Keratinocyte (primary cell): Measurements from ENCODE around the gene CIPC. TPM values are rescaled to one million over a fixed set of nuclear protein-coding genes. Genes with fewer than 3 reads are reported as not detected.

ENCODE experiments used
- DNase-seq: peaks from one replicate; pipeline ENCODE4 v3.0.0-alpha.2; 2011; ENCODE audit warnings: low read depth, missing footprints, low spot score
- FAIRE-seq: peaks from 2 replicates; lab custom pipeline; 2011; peaks lifted over from hg19 to GRCh38; lab: Jason Lieb, UNC
- H2AFZ ChIP-seq: 2 replicates; pipeline ENCODE4 v1.6.0; 2012; ENCODE audit warnings: low read length, control low read depth, inconsistent platforms; ENCODE audit not compliant: control insufficient read depth
- H3K27ac ChIP-seq: 2 replicates; pipeline ENCODE4 v1.5.1; 2011; ENCODE audit warnings: low read length; ENCODE audit not compliant: control insufficient read depth, insufficient read depth
- H3K27me3 ChIP-seq: 3 replicates; pipeline ENCODE4 v1.6.0; 2011; ENCODE audit warnings: low read length; ENCODE audit not compliant: control insufficient read depth, insufficient read depth; ENCODE audit errors: extremely low read depth
- H3K36me3 ChIP-seq, 2 experiments: 2 replicates in 1 of 2; 3 replicates in 1 of 2; pipeline ENCODE4 v1.5.1; 2011; ENCODE audit warnings: low read length in 2 of 2, mild to moderate bottlenecking in 1 of 2; ENCODE audit not compliant: control insufficient read depth in 2 of 2, insufficient read depth in 2 of 2; ENCODE audit errors: extremely low read depth in 1 of 2
- H3K4me1 ChIP-seq: 3 replicates; pipeline ENCODE4 v1.5.1; 2011; ENCODE audit warnings: low read length; ENCODE audit not compliant: control insufficient read depth, insufficient read depth; ENCODE audit errors: extremely low read depth
- H3K4me2 ChIP-seq: 3 replicates; pipeline ENCODE4 v1.6.0; 2011; ENCODE audit warnings: low read depth, low read length; ENCODE audit not compliant: control insufficient read depth, insufficient read depth; ENCODE audit errors: extremely low read depth
- H3K4me3 ChIP-seq, 3 experiments: fragments of 200-600 bp in 1 of 3; sonication (generic) in 1 of 3; 2 replicates in 2 of 3; 3 replicates in 1 of 3; pipeline ENCODE4 v1.5.1; 2011 to 2016; ENCODE audit warnings: low read length in 3 of 3, mild to moderate bottlenecking in 3 of 3, control low read depth in 2 of 3, inconsistent platforms in 1 of 3, low read depth in 1 of 3, mixed read lengths in 1 of 3, mixed run types in 1 of 3, moderate library complexity in 1 of 3; ENCODE audit not compliant: control insufficient read depth in 2 of 3, insufficient read depth in 2 of 3; ENCODE audit errors: extremely low read depth in 1 of 3
- H3K79me2 ChIP-seq: 2 replicates; pipeline ENCODE4 v1.6.0; 2012; ENCODE audit warnings: low read length; ENCODE audit not compliant: control insufficient read depth, insufficient read depth
- H3K9ac ChIP-seq: 3 replicates; pipeline ENCODE4 v1.6.0; 2011; ENCODE audit warnings: low read length; ENCODE audit not compliant: control insufficient read depth, insufficient read depth; ENCODE audit errors: extremely low read depth
- H3K9me1 ChIP-seq: 3 replicates; pipeline ENCODE4 v1.6.0; 2011; ENCODE audit warnings: low read length; ENCODE audit not compliant: control insufficient read depth, insufficient read depth; ENCODE audit errors: extremely low read depth
- H3K9me3 ChIP-seq: 2 replicates; pipeline ENCODE4 v1.5.1; 2012; ENCODE audit warnings: low read depth, low read length; ENCODE audit not compliant: control insufficient read depth
- H4K20me1 ChIP-seq: 3 replicates; pipeline ENCODE4 v1.6.0; 2011; ENCODE audit warnings: low read length; ENCODE audit not compliant: control insufficient read depth, insufficient read depth; ENCODE audit errors: extremely low read depth
- EZH2 ChIP-seq: IDR thresholded peaks from one replicate; pipeline ENCODE4 v1.6.1; 2012; ENCODE audit warnings: inconsistent platforms, mild to moderate bottlenecking, low read length, moderate library complexity
- dilution Hi-C: fragments of 300-500 bp; cut with MboI; formaldehyde crosslinking; loops from one replicate; pipeline ENCODE4 v1.7.0; 2020; ENCODE audit warnings: low sequenced_read_pairs; ENCODE audit not compliant: extremely low pct_ligation_motif_present
- polyA plus RNA-seq, 5 experiments: library from polyadenylated mRNA; depleted of rRNA in 3 of 5; stranded (reverse) in 3 of 5; stranded (forward) in 1 of 5; unstranded in 1 of 5; fragments of >200 nt; gene quantifications; 1 replicate in 1 of 5; 2 replicates in 3 of 5; 3 replicates in 1 of 5; pipeline versions ENCODE4 v1.2.1 to v1.2.3, GENCODE V29; 2011 to 2012; ENCODE audit warnings: missing spikeins in 2 of 5, low read depth in 1 of 5, low replicate concordance in 1 of 5
- TF ChIP-seq, protein P1 (sequence below), 3 experiments: IDR thresholded peaks in 1 of 3; conservative IDR thresholded peaks in 1 of 3; optimal IDR thresholded peaks in 1 of 3; 2 replicates in 2 of 3; 3 replicates in 1 of 3; pipeline versions ENCODE3 to v1.5.1; 2011; ENCODE audit warnings: low read length in 3 of 3, mild to moderate bottlenecking in 3 of 3, moderate library complexity in 2 of 3, control low read depth in 1 of 3, inconsistent platforms in 1 of 3; ENCODE audit not compliant: insufficient read depth in 2 of 3; ENCODE audit errors: extremely low read depth in 1 of 3

CIPC gene
- polyA plus RNA-seq, 1 donor (not counting 4 experiments of a cell fraction or from before 2014, with no cell fraction given) = 13.2 TPM

DNA sequence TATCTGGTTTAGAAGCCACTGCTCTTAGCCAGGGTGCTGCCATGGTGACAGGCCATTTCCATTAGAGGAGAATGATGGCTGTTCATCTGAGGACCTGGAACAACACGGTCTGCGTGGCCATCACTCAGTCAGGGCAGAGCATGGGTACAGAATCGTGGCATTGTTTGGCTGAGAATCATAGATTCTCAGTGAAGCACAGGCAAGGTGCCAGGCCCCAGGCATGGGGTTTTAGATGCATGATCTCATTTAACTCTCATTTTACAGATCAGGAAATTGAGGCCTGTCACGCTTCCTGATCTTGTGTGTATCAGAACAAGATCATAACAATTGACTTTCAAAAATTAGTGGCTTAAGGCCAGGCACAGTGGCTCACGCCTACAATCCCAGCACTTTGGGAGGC, 42.8 kb upstream of the CIPC start:
- no peak overlapping the region for H3K4me2 ChIP-seq
- H3K27ac ChIP-seq = no peak overlapping the region
- no peak overlapping the region for H3K9ac ChIP-seq
- DNase-seq = no peak
- dilution Hi-C loops = no loop called here
- H3K4me3 ChIP-seq = no peak overlapping the region
- TF ChIP-seq, protein P1, sequence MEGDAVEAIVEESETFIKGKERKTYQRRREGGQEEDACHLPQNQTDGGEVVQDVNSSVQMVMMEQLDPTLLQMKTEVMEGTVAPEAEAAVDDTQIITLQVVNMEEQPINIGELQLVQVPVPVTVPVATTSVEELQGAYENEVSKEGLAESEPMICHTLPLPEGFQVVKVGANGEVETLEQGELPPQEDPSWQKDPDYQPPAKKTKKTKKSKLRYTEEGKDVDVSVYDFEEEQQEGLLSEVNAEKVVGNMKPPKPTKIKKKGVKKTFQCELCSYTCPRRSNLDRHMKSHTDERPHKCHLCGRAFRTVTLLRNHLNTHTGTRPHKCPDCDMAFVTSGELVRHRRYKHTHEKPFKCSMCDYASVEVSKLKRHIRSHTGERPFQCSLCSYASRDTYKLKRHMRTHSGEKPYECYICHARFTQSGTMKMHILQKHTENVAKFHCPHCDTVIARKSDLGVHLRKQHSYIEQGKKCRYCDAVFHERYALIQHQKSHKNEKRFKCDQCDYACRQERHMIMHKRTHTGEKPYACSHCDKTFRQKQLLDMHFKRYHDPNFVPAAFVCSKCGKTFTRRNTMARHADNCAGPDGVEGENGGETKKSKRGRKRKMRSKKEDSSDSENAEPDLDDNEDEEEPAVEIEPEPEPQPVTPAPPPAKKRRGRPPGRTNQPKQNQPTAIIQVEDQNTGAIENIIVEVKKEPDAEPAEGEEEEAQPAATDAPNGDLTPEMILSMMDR (optimal IDR thresholded peaks at IDR 0.05 in 1 of 3, IDR thresholded peaks at IDR 0.05 in 1 of 3, conservative IDR thresholded peaks at IDR 0.05 in 1 of 3; ENCODE audit: extremely low read depth in 1 of 3, insufficient read depth in 2 of 3, low read length in 3 of 3) = no peak
- peaks cover 11% of the 10 kb centered on the region for H3K4me1 ChIP-seq
- H3K9me3 ChIP-seq = peaks cover 3% of the 10 kb centered on the region
- no peaks in the 10 kb centered on the region for H3K79me2 ChIP-seq
- H4K20me1 ChIP-seq = no peaks in the 10 kb centered on the region
- H3K9me1 ChIP-seq = no peaks in the 10 kb centered on the region
- no peaks in the 10 kb centered on the region for H3K36me3 ChIP-seq
- H2AFZ ChIP-seq = no peak overlapping the region
- no peaks in the 10 kb centered on the region for H3K27me3 ChIP-seq
- no peak for FAIRE-seq

DNA sequence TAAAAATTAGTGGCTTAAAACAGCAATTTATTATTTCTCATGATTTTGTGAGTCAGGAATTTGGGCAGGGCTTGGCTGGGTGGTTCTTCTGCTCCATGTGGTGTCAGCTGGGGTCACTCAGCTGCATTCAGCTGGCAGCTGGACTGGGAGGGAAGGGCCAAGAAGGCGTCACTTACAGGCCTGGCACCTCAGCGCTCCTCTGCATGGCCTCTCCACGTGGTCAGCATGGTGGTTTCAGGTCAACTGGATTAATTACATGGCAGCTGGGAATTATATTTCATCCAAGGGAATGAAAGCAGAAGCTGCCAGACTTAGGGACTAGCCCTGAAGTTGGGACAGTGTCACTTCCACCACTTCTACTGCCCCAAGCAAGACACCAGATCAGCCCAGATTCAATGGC, 42.1 kb upstream of the CIPC start:
- H3K36me3 ChIP-seq = no peaks in the 10 kb centered on the region
- H3K4me3 ChIP-seq = no peak overlapping the region
- H3K79me2 ChIP-seq = no peaks in the 10 kb centered on the region
- FAIRE-seq (no peak), DNase-seq (no peak)
- no peak for TF ChIP-seq EZH2
- TF ChIP-seq, protein P1 (optimal IDR thresholded peaks at IDR 0.05 in 1 of 3, IDR thresholded peaks at IDR 0.05 in 1 of 3, conservative IDR thresholded peaks at IDR 0.05 in 1 of 3; ENCODE audit: extremely low read depth in 1 of 3, insufficient read depth in 2 of 3, low read length in 3 of 3) = no peak
- H3K9me1 ChIP-seq = no peaks in the 10 kb centered on the region
- no peak overlapping the region for H3K9ac ChIP-seq
- peaks cover 11% of the 10 kb centered on the region for H3K4me1 ChIP-seq
- H3K27me3 ChIP-seq = no peaks in the 10 kb centered on the region
- dilution Hi-C loops = no loop called here
- H2AFZ ChIP-seq = no peak overlapping the region
- H3K9me3 ChIP-seq = peaks cover 3% of the 10 kb centered on the region
- no peak overlapping the region for H3K4me2 ChIP-seq
- no peak overlapping the region for H3K27ac ChIP-seq
- H4K20me1 ChIP-seq = no peaks in the 10 kb centered on the region
